Activated B cell treated with CpG ODN at 0.5 μM for 24 hours (primary cell): ENCODE measurements around the gene UBL7. TPM values are rescaled to one million over a fixed set of nuclear protein-coding genes. Genes with fewer than 3 reads are reported as not detected.

Source experiments
- ATAC-seq: fragments of 200-7000 bp; cut with Tn5 transposase; one replicate; pipeline ENCODE4 v1.10.0; 2021; ENCODE audit warnings: low read depth, mild to moderate bottlenecking, moderate library complexity
- CTCF ChIA-PET: fragments of 350-600 bp; sonication (Branson Sonifier 250); formaldehyde crosslinking; loops from one replicate; lab custom pipeline; 2021; ENCODE audit warnings: antibody characterized with exemption; lab: Charles Lee
- POLR2A ChIA-PET: fragments of 350-600 bp; sonication (Branson Sonifier 250); formaldehyde crosslinking; loops from one replicate; lab custom pipeline; 2021; ENCODE audit warnings: antibody characterized with exemption; lab: Charles Lee
- DNase-seq: peaks from one replicate; pipeline ENCODE4 v3.0.0; 2022
- H3K27ac Mint-ChIP-seq: one replicate; pipeline ENCODE4 v1.8.0; 2020; ENCODE audit warnings: mixed read lengths
- H3K27me3 Mint-ChIP-seq: one replicate; pipeline ENCODE4 v1.8.0; 2021; ENCODE audit warnings: mixed read lengths
- H3K36me3 Mint-ChIP-seq: one replicate; pipeline ENCODE4 v1.8.0; 2021; ENCODE audit warnings: low read depth, mixed read lengths
- H3K4me1 Mint-ChIP-seq: one replicate; pipeline ENCODE4 v1.8.0; 2021; ENCODE audit warnings: mixed read lengths
- H3K4me3 Mint-ChIP-seq: one replicate; pipeline ENCODE4 v1.8.0; 2020; ENCODE audit warnings: mild to moderate bottlenecking, mixed read lengths
- H3K9me3 Mint-ChIP-seq: one replicate; pipeline ENCODE4 v1.8.0; 2020; ENCODE audit warnings: mixed read lengths
- CTCF ChIP-seq: fragments of 200-600 bp; IDR thresholded peaks from one replicate; pipeline ENCODE4 v1.8.0; 2022; ENCODE audit warnings: antibody characterized with exemption, mild to moderate bottlenecking
- intact Hi-C: fragments of 100-400 bp; cut with micrococcal nuclease; formaldehyde crosslinking; loops from one replicate; pipeline ENCODE4 v1.15.1; 2024
- total RNA-seq: library from RNA; stranded (reverse); gene quantifications from 2 replicates; pipeline ENCODE4 v1.2.3, GENCODE V29; 2022

UBL7 gene
- total RNA-seq, 1 donor from 2014 or later = 48.8 TPM

DNA sequence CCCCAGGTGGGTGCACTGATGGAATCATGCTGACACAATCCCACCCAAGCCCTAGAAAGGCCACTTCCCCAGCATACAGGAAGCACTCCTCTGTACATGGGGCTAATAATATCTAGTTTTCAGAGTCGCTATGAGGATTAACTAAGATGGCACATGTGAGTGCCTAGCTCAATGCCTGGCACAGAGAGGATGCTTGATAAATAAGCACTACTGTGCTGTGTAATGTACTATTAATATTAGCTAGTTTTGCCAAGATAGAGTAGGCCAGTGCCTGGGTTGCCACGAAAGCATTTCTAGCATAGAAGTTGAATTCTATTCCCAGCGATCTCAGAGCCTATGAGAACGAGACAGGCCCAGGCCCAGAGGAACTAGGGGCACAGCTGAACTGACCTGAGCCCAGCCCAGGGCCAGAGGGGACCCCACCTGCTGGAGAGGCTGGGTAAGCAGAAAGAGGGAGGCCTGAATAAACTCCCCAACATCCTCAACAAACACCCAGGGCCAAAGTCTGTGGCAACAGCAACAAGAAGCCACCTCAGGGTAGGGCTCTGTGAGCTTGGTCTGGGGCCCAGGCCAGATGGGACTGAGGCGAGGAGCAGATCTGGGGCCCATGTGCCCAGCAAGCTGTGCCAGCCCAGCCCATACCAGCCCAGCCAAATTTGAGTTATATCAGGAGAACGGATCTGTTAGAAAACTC is 19.6 kb downstream of the UBL7 start:
- ChIA-PET CTCF (interaction anchor here (1.4 to 17.7 kb wide), 3 partner anchors 14 to 68 kb away, joined by 3 to 403 read pairs (median 5); no protein-coding TSS in a partner anchor), POLR2A (interaction anchor here (0.8 to 2.0 kb wide), 3 partner anchors 19 to 62 kb away, joined by 3 to 6 read pairs (median 5); partner anchors contain the start of gene UBL7)
- H3K27ac Mint-ChIP-seq = no peak overlapping the region
- no peak for DNase-seq
- ATAC-seq = no peak
- intact Hi-C loops = no loop called here
- no peak overlapping the region for H3K4me3 Mint-ChIP-seq
- H3K4me1 Mint-ChIP-seq = peaks cover 15% of the 10 kb centered on the region
- no peaks in the 10 kb centered on the region for H3K27me3 Mint-ChIP-seq
- no peaks in the 10 kb centered on the region for H3K9me3 Mint-ChIP-seq
- TF ChIP-seq CTCF = no peak
- peaks cover 28% of the 10 kb centered on the region for H3K36me3 Mint-ChIP-seq

- no peaks in the 10 kb centered on the region for H3K9me3 Mint-ChIP-seq
- H3K36me3 Mint-ChIP-seq = peaks cover 3% of the 10 kb centered on the region
- peak overlapping the region; percentile 28 for H3K4me3 Mint-ChIP-seq
- POLR2A ChIA-PET = interaction anchor here (0.6 to 2.2 kb wide), 6 partner anchors 22 to 733 kb away, joined by 3 to 17 read pairs (median 4); partner anchors contain the start of gene UBL7
- CTCF ChIA-PET = interaction anchor here (0.6 to 17.7 kb wide), 14 partner anchors 9 to 251 kb away, joined by 3 to 403 read pairs (median 4); partner anchors contain the start of gene UBL7
- H3K4me1 Mint-ChIP-seq = peaks cover 40% of the 10 kb centered on the region
- H3K27me3 Mint-ChIP-seq = no peaks in the 10 kb centered on the region
- DNase-seq = peak; percentile 67
- TF ChIP-seq CTCF = peak; percentile 54
- peak; percentile 53 for ATAC-seq
- peak overlapping the region; percentile 73 for H3K27ac Mint-ChIP-seq
- intact Hi-C loops = loop anchor here (1.0 to 5.0 kb wide), 6 partner anchors 22 to 193 kb away; partner anchors contain the start of gene UBL7
Measured at GRCh38 chr15:74438721-74439316, 22.1 kb downstream of the UBL7 start.

DNA sequence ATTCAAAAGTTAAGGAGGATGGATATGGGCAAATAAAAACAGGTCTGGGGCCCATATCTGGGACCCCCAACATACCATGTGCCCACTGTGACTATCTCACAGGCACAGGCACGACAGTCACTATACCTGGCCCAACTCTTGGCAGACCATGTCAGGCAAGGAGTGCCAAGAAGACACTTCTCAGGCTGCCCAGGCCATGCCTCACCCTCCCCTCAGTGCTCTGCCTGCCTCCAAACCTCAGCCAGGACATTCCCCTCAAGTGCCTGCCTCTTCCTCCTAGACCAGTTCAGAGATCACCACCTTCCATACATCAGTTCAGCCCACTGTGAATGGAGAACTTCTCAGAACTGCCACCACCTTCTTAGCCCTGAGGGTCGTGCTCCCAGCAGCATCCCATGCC is 22.8 kb downstream of the UBL7 start:
- intact Hi-C loops = loop anchor here (1.0 to 5.0 kb wide), 6 partner anchors 23 to 194 kb away; partner anchors contain the start of gene UBL7
- H3K9me3 Mint-ChIP-seq = no peaks in the 10 kb centered on the region
- no peak for DNase-seq
- ChIA-PET POLR2A (interaction anchor here (0.6 to 2.2 kb wide), 6 partner anchors 23 to 734 kb away, joined by 3 to 17 read pairs (median 4); partner anchors contain the start of gene UBL7), CTCF (interaction anchor here (0.6 to 17.7 kb wide), 9 partner anchors 8 to 69 kb away, joined by 3 to 403 read pairs (median 6); no protein-coding TSS in a partner anchor)
- peak overlapping the region; percentile 73 for H3K27ac Mint-ChIP-seq
- H3K36me3 Mint-ChIP-seq = no peaks in the 10 kb centered on the region
- H3K4me1 Mint-ChIP-seq = peaks cover 40% of the 10 kb centered on the region
- ATAC-seq = no peak
- H3K4me3 Mint-ChIP-seq = no peak overlapping the region
- no peaks in the 10 kb centered on the region for H3K27me3 Mint-ChIP-seq
- TF ChIP-seq CTCF = no peak

- ChIA-PET CTCF (interaction anchor here (17.7 kb wide), 1 partner anchor 54 kb away, joined by 403 read pairs; no protein-coding TSS in a partner anchor), POLR2A (interaction anchor here (0.6 to 12.1 kb wide), 20 partner anchors 14 to 1622 kb away, joined by 3 to 214 read pairs (median 6); partner anchors contain the start of genes CLK3 and UBL7)
- no peaks in the 10 kb centered on the region for H3K27me3 Mint-ChIP-seq
- peak overlapping the region; percentile 90 for H3K27ac Mint-ChIP-seq
- DNase-seq (no peak), ATAC-seq (no peak)
- no peak for TF ChIP-seq CTCF
- H3K36me3 Mint-ChIP-seq = peaks cover 30% of the 10 kb centered on the region
- no peaks in the 10 kb centered on the region for H3K9me3 Mint-ChIP-seq
- H3K4me1 Mint-ChIP-seq = peaks cover 71% of the 10 kb centered on the region
- peak overlapping the region; percentile 85 for H3K4me3 Mint-ChIP-seq
- intact Hi-C loops = loop anchor here (1.0 to 5.0 kb wide), 4 partner anchors 38 to 354 kb away; no protein-coding TSS in a partner anchor
Measured at GRCh38 chr15:74434263-74435136, 26.5 kb downstream of the UBL7 start.
